Bronchial epithelial cell (primary cell): ENCODE data around the gene ESRRB. TPM values are rescaled to one million over a fixed set of nuclear protein-coding genes. Genes with fewer than 3 reads are reported as not detected.
A peak's percentile ranks its signal among the peaks of the same experiment; 100 is the strongest.

Source experiments
- DNase-seq: peaks from one replicate; pipeline ENCODE4 v3.0.0-alpha.2; 2010; ENCODE audit warnings: low read depth
- FAIRE-seq: peaks from 2 replicates; lab custom pipeline; 2011; peaks lifted over from hg19 to GRCh38; lab: Jason Lieb, UNC
- H3K27me3 ChIP-seq: 2 replicates; pipeline ENCODE4 v1.5.1; 2011; ENCODE audit warnings: low read length; ENCODE audit not compliant: control insufficient read depth, insufficient read depth
- H3K36me3 ChIP-seq: 2 replicates; pipeline ENCODE4 v1.5.1; 2011; ENCODE audit warnings: low read length; ENCODE audit not compliant: control insufficient read depth, insufficient read depth
- H3K4me3 ChIP-seq: 2 replicates; pipeline ENCODE4 v1.5.1; 2011; ENCODE audit warnings: mild to moderate bottlenecking, low read depth, low read length, control low read depth
- CTCF ChIP-seq: IDR thresholded peaks from 2 replicates; pipeline ENCODE4 v1.5.1; 2011; ENCODE audit warnings: mild to moderate bottlenecking, moderate library complexity, low read length, control low read depth, inconsistent platforms; ENCODE audit not compliant: insufficient read depth, severe bottlenecking
- total RNA-seq: library from RNA; depleted of rRNA; stranded (reverse); fragments of >200 nt; gene quantifications from 2 replicates; pipeline ENCODE4 v1.2.1, GENCODE V29; 2014

ESRRB gene
- total RNA-seq, 1 donor from 2014 or later, result not detected

DNA sequence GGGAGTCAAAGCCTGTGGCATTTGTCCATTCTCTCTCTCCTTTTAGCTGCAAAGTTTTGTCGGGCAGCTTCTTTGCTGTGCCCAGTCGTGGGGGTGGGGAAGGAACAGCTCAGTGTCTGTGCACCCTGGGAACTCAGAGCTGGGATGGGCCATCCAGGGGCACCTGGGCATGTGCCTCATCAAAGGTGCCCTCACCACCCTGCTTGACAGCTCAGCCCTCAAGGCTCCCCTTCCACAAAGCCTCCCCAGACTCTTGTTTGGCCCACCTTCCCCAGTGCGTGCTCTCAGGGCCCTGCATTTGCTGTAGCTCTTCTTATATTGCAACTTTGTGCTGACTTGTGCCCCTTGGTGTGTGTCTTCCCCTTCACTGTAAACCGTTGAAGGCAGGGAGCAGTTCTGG lies 112.6 kb downstream of the ESRRB start:
- TF ChIP-seq CTCF, result no peak
- Histone ChIP-seq H3K4me3 (no peak overlapping the region), H3K36me3 (no peaks in the 10 kb centered on the region), H3K27me3 (peaks cover 1% of the 10 kb centered on the region)
- no peak for FAIRE-seq
- DNase-seq, result no peak

- DNase-seq, result no peak
- no peak for TF ChIP-seq CTCF
- Histone ChIP-seq H3K36me3 (no peaks in the 10 kb centered on the region), H3K27me3 (peaks cover 1% of the 10 kb centered on the region), H3K4me3 (no peak overlapping the region)
- FAIRE-seq, result no peak
Measured at GRCh38 chr14:76489667-76490066, 113.7 kb downstream of the ESRRB start.

- FAIRE-seq (no peak), DNase-seq (no peak)
- Histone ChIP-seq H3K27me3 (peaks cover 1% of the 10 kb centered on the region), H3K4me3 (no peak overlapping the region), H3K36me3 (no peaks in the 10 kb centered on the region)
- no peak for TF ChIP-seq CTCF
Measured at GRCh38 chr14:76490111-76490510, 114.2 kb downstream of the ESRRB start.

GRCh38 chr14:76490735-76491134 lies 114.8 kb downstream of the ESRRB start:
- DNase-seq (no peak), FAIRE-seq (no peak)
- no peak overlapping the region for H3K4me3 ChIP-seq
- peaks cover 2% of the 10 kb centered on the region for H3K27me3 ChIP-seq
- TF ChIP-seq CTCF, result no peak
- no peaks in the 10 kb centered on the region for H3K36me3 ChIP-seq

DNA sequence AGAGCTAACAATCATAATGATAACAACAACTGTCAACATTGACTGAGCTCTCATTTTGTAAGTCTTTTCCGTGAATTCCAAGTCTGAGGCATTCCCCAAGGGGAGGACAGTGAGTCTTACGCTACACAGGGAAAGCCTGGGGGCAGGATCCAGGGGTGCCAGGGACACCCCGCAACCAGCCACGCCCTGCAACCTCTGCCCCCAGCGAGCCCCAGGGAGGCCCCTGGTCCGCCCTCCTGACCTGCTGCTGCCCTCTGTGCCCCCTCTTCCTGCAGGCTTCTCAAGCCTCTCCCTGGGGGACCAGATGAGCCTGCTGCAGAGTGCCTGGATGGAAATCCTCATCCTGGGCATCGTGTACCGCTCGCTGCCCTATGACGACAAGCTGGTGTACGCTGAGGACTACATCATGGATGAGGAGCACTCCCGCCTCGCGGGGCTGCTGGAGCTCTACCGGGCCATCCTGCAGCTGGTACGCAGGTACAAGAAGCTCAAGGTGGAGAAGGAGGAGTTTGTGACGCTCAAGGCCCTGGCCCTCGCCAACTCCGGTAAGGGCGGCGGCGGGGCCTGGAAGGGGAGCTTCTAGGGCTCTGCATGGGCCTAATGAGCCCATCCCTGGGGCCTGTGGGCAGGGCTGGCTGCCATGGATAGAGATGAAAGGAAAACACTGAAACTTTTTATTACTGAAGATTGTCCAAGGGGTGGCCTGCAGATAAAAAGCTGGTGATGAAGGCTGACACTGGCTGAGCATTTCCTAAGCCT lies 115.4 kb downstream of the ESRRB start:
- TF ChIP-seq CTCF, result no peak
- peak; percentile 18 for FAIRE-seq

DNA sequence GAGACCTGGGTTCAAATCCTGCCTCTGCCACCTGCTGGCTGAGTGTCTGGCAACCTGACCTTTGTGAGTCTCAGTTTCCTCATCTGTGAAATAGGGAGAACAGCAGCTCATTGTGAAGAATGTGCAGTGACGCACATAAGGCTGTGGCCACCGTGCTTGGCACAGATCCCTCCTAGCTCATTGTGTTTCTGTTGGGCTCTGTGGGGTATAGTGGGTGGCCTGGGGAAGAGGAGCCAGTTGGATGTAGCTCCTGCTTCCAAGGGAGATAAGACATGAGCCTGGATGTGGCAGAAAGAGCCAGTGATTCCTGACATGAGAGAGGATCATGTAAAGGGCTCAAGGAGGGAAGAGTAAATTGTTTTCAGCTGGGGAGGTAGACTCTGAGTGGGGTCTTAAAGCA lies 120.0 kb downstream of the ESRRB start:
- TF ChIP-seq CTCF, result no peak
- DNase-seq (no peak), FAIRE-seq (no peak)
- peaks cover 5% of the 10 kb centered on the region for H3K27me3 ChIP-seq
- H3K4me3 ChIP-seq, result no peak overlapping the region
- no peaks in the 10 kb centered on the region for H3K36me3 ChIP-seq

More for the DNA sequence above, 115.4 kb downstream of the ESRRB start:
- no peak for DNase-seq
- no peak overlapping the region for H3K4me3 ChIP-seq
- peaks cover 4% of the 10 kb centered on the region for H3K27me3 ChIP-seq
- no peaks in the 10 kb centered on the region for H3K36me3 ChIP-seq
